ENCODE results near the gene ACYP2.

GRCh38 chr2:54336136-54336976, 220.9 kb downstream of the ACYP2 start:
- TF ChIP-seq POLR2A (IDR thresholded peaks at IDR 0.05; ENCODE audit: low read length) (no peak), GATA1 (IDR thresholded peaks at IDR 0.05; ENCODE audit: low read depth, low read length) (no peak)
